Cardiac septum (tissue), 1 donor: ENCODE data around the gene TMEM147. TPM values are rescaled to one million over a fixed set of nuclear protein-coding genes. Genes with fewer than 3 reads are reported as not detected.

Experiments used
- DNase-seq: peaks from one replicate; pipeline ENCODE4 v3.0.0-alpha.2; 2020; ENCODE audit warnings: low spot score
- intact Hi-C: fragments of 100-400 bp; cut with DNase I; formaldehyde crosslinking; loops from one replicate; pipeline ENCODE4 v1.14.0; 2022
- total RNA-seq: library from RNA; stranded (reverse); fragmentation: NEBNext Ultra II Directional; extraction: Animal tissue kit (Norgen Biotek cat#: 25700); gene quantifications from one replicate; pipeline ENCODE4 v1.2.1, GENCODE V29; 2021
- donor health status: DM: no; HTN: no; CAD: no.

The TMEM147 gene
- total RNA-seq, 1 donor from 2014 or later, result 64.4 TPM

DNA sequence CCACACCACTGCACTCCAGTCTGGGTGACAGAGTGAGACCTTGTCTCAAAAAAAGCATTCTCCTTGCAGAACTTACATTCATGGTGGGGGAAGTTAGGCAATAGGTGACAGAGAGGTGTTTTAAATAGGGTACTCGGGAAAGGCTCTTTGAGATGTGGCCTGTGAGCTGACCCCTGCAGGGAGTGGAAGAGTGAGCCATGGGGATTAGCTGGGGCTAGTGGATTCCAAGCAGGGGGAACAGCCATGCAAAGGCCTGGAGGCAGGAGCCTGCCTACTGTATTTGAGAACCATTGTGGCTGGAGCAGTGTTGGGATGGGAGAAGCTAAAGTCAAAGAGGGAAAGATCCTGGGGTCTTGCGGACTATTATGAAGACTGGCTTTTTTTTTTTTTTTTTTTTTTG, 28.1 kb upstream of the TMEM147 start:
- no peak for DNase-seq
- intact Hi-C loops, result no loop called here

DNA sequence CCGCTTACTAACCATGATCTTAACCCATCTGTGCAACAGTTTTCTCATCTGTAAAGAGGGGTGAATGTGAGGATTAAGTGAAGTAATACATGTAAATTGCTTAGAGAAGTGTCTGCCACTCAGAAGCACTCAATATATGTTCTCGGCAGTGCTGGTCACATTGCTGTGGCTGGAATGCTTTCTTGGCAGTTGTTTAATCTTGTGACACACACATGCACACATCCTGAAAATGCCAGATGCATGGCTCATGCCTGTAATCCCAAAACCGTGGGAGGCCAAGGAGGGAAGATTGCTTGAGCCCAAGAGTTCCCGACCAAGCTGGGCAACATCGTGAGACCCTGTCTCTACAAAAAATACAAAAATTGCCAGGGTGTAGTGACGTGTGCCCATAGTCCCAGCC, 27.1 kb upstream of the TMEM147 start:
- intact Hi-C loops, result no loop called here
- DNase-seq, result no peak

DNA sequence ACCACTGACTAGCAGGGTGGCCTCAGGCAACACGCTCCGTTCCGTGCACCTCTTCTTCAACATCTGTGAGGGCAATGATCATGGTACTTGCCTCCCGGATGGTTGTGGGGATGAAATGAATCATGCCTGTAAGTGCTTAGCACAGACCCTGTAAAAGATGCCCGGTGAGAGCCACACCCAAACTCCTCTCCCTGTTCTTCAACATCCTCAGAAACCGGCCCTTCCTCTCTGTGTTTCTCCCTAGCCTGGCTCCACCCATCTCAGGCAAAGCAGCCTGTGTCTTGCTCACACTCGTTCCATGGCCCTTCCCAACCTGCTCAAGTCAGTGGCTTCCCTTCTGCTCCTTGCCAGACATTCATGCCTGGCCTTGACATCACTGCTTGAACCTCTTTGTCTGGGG, 26.1 kb upstream of the TMEM147 start:
- intact Hi-C loops, result no loop called here
- DNase-seq, result no peak

DNA sequence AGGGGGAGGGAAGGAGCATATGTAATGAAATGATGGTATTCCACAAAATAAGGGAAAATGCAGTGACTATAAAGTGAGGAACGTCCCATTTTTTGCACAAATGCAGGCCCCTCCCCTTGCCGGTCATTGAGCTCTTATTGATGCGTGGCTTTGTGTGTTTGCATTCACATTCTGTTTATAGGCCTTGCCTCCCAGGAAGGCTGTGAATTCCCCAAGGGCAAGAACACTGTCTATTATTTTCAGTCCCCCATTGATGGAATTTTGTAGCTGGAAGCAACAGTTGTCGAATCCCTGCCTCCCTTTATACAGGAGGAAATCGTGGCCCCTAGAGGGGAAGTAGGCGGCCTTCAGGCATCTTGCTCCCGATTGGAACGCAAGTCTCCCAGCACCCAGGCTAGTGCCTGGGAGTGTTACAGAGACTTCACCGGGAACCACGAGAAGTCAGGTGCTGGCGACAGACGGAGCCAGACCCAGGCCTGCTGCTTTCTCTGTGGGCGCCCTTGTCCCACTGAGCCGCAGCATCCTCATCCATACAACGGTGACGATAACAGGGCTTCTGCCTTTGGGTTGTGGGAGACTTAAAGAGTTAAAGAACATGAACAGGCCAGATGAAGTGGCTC, 24.2 kb upstream of the TMEM147 start:
- intact Hi-C loops, result no loop called here
- no peak for DNase-seq

DNA sequence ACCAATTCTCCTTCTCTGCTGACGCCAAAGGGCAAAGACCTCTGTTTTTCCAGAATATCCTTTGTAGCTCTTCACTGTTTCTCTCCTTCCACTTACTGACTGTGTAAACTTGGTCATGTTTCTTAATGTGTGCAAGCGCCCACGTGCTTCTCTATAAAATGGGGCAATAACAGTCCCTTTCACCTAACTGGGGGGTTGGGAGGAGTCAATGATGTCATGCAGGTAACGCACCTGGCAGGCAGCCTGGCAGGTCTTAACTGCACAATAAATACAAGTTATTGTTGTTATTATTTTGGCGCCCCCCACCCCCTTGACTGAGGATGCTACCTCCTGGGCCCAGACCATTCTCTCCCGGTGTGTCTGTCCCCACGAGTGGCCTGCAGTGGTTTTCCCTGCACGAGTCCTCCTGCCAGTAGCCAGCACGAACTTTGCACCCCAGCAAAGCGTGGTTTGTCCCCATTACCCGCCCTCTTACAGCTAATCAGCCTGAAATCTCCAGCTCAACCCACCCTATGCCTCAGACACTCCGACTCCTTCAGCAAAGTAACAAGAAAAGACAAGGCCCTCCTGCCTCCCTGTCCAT, 22.6 kb upstream of the TMEM147 start:
- intact Hi-C loops, result no loop called here
- no peak for DNase-seq

DNA sequence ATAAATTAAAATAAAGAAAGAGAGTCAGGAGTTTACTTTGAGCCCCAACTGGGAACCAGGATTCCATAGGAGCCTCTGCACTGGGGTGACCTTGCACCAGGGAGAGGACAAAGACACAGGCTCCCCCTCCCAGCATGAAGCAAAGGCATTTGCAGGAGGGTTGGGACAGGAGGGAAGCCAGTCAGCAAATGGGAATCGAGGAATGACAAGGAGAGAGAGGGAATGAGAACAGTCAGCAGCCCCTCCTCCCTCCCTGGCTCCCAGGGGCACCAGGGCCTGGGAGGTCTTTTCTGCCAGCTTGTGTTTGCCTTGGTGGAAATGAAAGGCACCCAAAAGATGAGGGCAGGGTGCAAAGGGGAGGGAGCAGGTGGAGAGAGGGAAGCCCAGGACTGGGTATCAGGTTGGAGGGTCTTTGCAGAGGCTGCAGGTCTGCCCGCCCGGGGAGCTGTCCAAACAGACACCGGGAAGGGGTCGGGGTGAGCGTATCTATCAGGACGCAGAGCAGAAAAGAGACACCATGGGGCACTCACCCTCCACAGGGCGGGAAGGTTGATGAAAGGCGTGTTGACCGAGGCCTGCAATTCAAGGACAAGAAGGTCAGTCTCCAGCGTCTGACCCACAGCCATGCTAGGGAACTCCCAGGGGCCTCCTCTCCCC, 21.1 kb upstream of the TMEM147 start:
- intact Hi-C loops, result no loop called here
- no peak for DNase-seq

DNA sequence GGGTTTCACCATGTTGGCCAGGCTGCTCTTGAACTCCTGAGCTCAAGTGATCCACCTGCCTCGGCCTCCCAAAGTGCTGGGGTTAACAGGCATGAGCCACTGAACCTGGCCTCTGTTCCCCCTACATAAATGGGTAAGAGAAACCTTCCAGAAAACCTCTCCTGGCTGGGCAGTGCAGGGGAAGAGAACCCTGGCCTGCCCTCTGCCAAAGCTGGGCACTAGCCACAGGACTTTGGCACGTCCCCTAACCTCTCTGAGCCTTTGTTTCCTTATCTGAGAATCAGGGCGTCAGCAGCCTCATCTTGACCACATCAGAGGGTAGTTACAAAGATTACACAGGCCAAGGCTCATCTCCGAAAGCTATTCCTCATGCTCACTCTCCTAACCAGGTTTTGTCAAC, 19.6 kb upstream of the TMEM147 start:
- DNase-seq, result no peak

DNA sequence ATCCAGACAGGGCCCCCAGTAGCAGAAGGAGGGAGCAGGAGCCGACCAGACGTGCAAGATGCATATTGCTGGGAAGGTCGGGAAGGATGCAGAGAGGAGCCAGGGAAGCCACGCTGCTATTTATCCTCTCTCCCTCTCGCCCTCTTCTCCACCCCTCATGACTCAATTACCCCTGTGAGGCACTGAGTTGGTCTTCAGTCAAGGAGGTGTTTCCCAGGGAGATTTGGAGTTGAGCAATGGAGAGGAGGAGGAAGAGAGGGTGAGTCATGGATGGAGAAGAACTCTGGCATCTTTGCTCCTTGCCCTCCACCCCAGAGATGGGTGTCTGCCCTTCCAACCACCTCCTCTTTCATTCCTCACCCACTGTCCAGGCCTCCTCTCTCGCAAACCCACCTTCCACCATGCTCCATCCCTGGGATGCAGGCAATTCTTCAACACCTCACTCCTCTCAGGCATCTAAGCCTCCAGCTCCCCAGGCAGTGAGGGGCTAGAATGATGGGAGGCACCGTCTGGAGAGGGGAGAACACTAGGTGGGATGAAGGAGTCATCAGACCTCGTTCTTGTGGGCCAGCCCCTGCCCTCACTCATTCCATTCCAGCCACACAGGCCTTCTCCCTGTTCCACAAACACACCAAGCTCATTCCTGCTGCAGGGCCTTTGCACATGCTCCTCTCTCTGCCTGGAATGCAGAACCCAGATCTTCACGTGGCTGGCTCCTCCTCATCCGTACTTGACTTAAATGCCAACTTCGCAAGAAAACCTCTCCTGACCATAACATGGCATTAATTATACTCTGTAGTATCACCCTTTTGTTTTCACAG, 17.0 kb upstream of the TMEM147 start, which contains the start of gene SBSN:
SBSN (minus strand) TSS at position 94 of the 821 bp plus-strand sequence; CDS start at position 64, 30 bp downstream.
- DNase-seq, result no peak
- intact Hi-C loops, result no loop called here

More for the DNA sequence above, 19.6 kb upstream of the TMEM147 start:
- intact Hi-C loops, result no loop called here

DNA sequence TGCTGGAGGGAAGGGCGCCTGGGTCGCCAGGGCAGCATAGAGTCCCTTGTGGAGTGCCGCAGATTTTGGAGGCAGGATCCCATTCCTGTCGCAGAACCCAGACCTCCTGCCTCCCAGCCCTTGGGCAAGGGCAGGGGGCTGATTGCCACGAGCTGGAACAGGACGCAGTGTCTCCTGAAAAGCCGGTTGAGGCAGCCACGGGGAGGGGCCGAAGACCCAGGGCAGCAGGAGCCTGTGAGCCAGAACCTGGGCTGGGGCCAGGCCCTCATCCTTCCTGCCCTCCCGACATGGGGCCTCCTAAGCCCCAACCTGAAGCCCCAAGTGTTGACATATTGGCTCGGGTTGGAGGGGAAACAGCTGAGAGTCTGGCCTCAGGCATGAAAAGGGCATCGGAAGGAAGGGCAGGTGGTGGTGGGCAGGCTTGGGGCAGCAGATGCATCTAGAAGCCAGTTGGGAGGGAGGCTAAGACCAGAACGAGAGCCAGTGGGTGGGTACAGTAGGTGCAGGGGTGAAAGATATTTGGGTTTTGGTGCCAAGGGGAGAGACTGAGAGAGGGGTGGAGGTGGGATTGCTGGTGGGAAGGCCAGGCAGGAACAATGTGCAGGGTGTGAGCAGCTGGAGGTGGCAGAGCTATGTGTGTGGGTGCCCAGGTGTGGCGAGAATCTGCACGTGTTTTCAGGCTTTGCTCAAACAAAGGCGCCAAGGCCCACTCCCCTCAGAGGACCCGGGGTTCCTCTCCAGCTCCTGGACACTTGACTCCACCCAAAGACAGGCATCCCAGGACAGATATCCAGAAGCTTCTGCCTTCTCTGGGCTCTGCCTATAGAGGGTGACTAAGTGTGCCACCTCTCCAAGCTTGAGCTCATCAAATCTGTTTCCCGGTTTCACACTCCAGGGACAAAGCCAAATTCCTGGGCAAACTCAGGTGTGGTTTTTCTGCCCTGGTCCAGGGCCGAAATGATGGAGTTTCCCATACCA, 15.9 kb upstream of the TMEM147 start:
- intact Hi-C loops, result no loop called here
- DNase-seq, result no peak

DNA sequence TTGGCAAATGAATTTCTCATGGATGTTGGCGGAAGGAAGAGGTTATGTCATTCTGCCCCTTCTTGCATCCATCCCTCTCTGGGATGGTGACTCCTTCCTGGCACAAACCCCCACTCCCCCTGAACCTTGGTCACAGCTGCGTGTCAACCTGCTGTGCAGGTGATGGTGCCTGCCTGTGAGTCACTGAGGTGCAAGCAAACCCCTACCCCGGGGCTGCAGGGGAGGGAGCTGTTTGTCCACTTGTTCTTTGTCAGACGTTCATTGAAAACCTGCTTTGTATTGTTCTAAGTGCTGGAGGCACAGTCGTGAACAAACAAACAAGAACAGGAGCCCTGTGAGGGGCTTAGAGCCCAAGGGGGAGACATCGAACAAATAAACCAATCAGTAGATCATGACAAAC, 14.1 kb upstream of the TMEM147 start:
- intact Hi-C loops, result no loop called here
- no peak for DNase-seq

DNA sequence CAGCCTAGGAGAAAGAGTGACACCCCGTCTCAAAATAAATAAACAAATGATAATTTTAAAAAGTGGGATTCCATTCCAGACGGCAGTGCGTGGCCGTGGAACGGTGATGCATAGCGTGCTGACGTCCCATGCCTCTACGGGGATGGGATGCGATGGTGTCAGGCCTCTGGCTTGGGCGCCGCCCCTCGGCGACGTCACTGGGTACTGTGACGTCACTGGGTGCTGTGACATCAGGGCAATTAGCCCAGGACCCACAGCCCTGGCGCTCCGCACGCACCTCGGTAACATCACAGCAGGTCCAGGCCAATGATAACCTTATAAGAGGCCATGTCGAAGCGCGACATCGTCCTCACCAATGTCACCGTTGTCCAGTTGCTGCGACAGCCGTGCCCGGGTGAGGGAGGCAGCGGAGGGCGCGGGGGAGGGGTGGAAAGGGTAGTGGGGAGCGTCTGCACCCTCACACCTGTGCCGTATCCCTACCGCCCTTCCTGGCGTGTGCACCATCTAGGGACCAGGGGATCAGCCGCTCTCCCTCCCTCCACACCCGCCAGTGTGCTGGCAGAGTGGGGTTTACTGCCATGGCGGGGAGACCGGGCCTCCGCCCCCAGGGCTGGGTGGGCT, 12.1 kb upstream of the TMEM147 start, which contains the start of gene GAPDHS:
GAPDHS (plus strand) TSS at position 256 of the 621 bp plus-strand sequence; CDS start at position 328, 72 bp downstream.
- intact Hi-C loops, result no loop called here
- no peak for DNase-seq

DNA sequence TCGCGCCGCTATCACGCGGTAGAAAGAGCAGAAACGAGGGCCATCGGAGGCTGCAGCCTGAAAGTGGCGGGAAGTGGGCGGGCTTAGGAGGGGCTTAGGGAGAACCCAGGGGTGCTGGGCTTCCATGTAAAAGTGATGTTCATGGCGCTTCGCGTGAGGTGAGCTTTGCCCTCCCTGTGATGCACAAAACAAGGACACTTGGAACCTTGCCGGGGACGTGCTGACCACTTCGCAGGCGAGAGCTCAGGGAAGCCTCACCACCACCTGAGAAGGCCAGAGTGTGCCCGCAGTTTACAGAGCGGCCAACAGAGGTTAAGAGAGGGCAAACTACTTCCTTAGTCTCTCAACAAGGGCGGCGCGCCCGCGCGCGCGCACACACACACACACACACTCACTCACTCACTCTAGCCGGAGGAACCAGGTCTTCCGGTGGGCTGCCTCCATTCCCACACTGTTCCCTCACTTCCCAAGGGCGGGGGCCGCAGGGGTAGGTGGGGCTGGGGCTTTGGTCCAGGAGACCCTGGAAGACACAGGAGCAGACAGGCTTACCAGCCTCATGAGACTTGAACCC, 11.5 kb upstream of the TMEM147 start:
- DNase-seq, result no peak
- intact Hi-C loops, result no loop called here

DNA sequence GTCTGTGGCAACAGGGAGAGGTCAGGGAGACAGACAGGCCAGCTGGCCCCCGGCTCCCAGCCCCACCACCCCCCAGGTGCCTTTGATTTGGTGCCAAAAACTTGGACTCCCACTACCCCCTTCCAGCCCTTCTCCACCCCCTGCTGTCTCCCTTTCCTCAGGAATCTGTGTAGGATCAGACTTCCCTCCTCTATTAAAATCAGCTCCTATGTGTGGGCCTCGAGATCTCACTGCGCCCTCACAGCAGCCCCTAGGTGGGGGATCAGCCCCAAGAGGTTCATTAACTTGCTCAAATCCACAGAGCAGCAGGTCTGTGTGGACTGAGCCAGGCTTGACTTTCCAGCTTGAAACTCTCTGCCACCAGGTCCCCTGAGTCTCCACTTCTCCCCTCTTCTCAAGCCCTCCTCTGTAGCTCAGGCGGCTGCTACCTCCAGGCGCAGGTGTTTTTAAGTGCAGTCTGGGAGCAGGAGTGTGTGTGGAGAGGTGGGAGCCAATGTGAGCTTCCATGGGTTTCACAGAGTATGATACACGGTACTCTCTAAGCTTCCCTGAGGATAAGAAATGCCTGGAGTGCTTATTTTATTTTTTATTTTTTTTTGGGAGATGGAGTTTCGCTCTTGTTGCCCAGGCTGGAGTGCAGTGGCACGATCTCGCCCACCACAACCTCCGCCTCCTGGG, 10.5 kb upstream of the TMEM147 start:
- DNase-seq, result no peak
- intact Hi-C loops, result no loop called here

DNA sequence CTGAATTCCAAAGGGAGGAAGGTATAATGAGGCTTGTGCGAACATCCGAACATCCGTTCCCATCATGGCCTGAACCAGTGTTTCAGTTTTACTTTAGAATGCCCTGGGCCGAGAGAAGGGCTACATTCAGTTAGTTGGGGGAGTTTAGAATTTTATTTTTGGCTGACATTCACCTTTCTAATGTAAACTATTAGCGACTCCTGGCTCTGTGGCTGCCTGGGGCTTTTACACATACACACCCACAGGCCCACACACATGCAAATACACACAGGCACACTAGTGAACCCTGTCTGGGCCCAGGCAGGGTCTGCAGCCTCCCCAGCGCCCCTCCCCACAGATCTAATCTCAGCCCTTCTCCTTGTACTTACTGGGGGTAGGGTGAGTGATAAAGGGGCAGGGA, 6.1 kb upstream of the TMEM147 start:
- DNase-seq, result no peak
- intact Hi-C loops, result no loop called here

DNA sequence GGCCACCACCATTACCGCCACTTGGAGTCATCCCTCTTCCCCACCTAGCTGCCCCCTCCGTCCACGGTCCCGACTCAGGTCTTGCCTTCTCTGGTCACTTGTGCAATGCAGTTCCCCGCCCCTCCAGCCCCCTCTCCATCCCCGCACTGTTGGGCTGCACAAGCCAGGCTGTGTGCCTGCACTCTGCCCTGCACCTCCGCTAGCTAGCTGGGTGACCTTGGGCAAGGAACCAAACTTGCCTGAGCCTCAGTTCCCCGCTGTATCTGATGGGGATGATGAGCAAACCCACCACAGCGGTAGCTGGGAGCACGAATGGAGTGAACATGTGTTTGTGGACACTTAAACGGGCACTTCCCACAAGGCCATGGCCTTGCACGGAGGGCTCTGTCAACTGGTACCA, 5.6 kb upstream of the TMEM147 start:
- no peak for DNase-seq
- intact Hi-C loops, result no loop called here

DNA sequence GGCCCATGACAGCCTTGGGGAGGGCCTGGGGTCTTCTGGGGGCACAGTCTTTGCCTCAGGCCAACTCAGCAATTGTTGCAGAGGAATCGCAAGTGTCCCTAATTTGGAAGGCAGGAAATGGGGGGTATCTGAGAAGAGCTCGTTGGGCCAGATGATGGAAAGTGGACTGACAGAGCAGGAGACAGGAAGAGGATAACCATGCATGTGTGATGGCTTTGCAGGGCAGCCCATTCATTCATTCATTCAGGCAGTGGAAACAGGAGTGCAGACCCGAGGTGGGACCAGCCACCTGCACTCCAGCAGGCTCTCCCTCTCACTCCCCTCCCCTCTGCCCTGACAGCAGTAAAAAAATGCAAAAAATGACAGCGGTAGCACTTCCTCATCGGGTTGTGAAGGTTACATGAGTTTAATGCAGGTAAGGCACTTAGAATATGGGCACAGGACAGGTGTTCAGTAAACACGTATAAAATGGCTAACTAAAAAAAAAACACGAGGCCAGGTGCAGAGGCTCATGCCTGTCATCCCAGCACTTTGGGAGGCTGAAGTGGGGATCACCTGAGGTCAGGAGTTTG, 5.0 kb upstream of the TMEM147 start:
- intact Hi-C loops, result no loop called here
- DNase-seq, result no peak

DNA sequence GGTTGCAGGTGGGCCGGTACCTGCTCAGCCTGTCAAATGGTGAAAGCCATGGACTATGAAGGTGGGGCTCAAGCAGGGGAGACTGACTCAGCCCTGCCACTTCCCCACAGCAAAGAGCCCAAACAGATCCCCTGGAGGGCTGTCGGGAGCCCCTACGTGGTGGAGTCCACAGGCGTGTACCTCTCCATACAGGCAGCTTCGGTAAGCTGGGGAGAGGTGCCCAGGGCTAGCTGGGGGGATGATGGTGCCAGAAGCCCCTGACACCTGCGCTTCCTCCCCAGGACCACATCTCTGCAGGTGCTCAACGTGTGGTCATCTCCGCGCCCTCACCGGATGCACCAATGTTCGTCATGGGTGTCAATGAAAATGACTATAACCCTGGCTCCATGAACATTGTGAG, 3.2 kb upstream of the TMEM147 start:
- intact Hi-C loops, result no loop called here
- no peak for DNase-seq
